8988T (cell line): ENCODE results near the gene KRT26.
"Not testable (repeated sequence)": the region's sequence is repeated elsewhere in the genome, so short reads cannot be mapped to it uniquely, and the experiment has no call there.

Source experiments
- DNase-seq: peaks from one replicate; pipeline ENCODE4 v3.0.0; 2011

KRT26 gene

GRCh38 chr17:40793832-40794231, 21.8 kb upstream of the KRT26 start:
- no peak for DNase-seq

GRCh38 chr17:40791787-40792436, 19.9 kb upstream of the KRT26 start:
- DNase-seq: no peak

- no peak for DNase-seq
Observed at GRCh38 chr17:40791111-40791510, 19.1 kb upstream of the KRT26 start.

GRCh38 chr17:40782450-40782849, 10.4 kb upstream of the KRT26 start, which contains the start of gene KRT27:
KRT27 (minus strand) TSS chr17:40782550; CDS start chr17:40782493, 57 bp downstream.
- DNase-seq: no peak

GRCh38 chr17:40779181-40779909, 7.3 kb upstream of the KRT26 start:
- DNase-seq: no peak

- no peak for DNase-seq
Observed at GRCh38 chr17:40778461-40778860, 6.5 kb upstream of the KRT26 start.

- no peak for DNase-seq
Observed at GRCh38 chr17:40777971-40778370, 6.0 kb upstream of the KRT26 start.

GRCh38 chr17:40777459-40777858, 5.5 kb upstream of the KRT26 start:
- DNase-seq: no peak

- no peak for DNase-seq
Observed at GRCh38 chr17:40775945-40776344, 3.9 kb upstream of the KRT26 start.

GRCh38 chr17:40765657-40766056, 6.3 kb downstream of the KRT26 start:
- DNase-seq: no peak

- DNase-seq: no peak
Observed at GRCh38 chr17:40763752-40764151, 8.2 kb downstream of the KRT26 start.

GRCh38 chr17:40760105-40761016, 11.6 kb downstream of the KRT26 start:
- no peak for DNase-seq

- DNase-seq: no peak
Observed at GRCh38 chr17:40755231-40755630, 16.8 kb downstream of the KRT26 start, which contains the start of gene KRT25. KRT25 (minus strand) TSS chr17:40755331; CDS start chr17:40755271, 60 bp downstream.

GRCh38 chr17:40753804-40754203, 18.2 kb downstream of the KRT26 start:
- DNase-seq: no peak

- DNase-seq: no peak
Observed at GRCh38 chr17:40751065-40751464, 20.9 kb downstream of the KRT26 start.

GRCh38 chr17:40750391-40750790, 21.6 kb downstream of the KRT26 start:
- no peak for DNase-seq

GRCh38 chr17:40748666-40749065, 23.3 kb downstream of the KRT26 start:
- not testable (repeated sequence) for DNase-seq

- DNase-seq: no peak
Observed at GRCh38 chr17:40738553-40738952, 33.4 kb downstream of the KRT26 start.

GRCh38 chr17:40735016-40735415, 37.0 kb downstream of the KRT26 start:
- no peak for DNase-seq

GRCh38 chr17:40734018-40734417, 38.0 kb downstream of the KRT26 start:
- no peak for DNase-seq

- DNase-seq: no peak
Observed at GRCh38 chr17:40730970-40731369, 41.0 kb downstream of the KRT26 start.

GRCh38 chr17:40727447-40728231, 44.4 kb downstream of the KRT26 start:
- no peak for DNase-seq

GRCh38 chr17:40726919-40727318, 45.1 kb downstream of the KRT26 start:
- DNase-seq: no peak
